Fibroblast of lung (primary cell): ENCODE measurements around the gene UBE2E2. TPM values are rescaled to one million over a fixed set of nuclear protein-coding genes. Genes with fewer than 3 reads are reported as not detected.

Source experiments
- DNase-seq, 2 donors: peaks; one replicate each; pipeline versions ENCODE4 v3.0.0 to v3.0.0-alpha.2; 2010; ENCODE audit warnings: low read depth in 2 of 2
- H2AFZ ChIP-seq: 2 replicates; pipeline ENCODE4 v1.5.1; 2012; ENCODE audit warnings: low read length, control low read depth, inconsistent platforms
- H3K27ac ChIP-seq: 2 replicates; pipeline ENCODE4 v1.5.1; 2011; ENCODE audit warnings: low read length, control low read depth; ENCODE audit not compliant: insufficient read depth
- H3K27me3 ChIP-seq: 2 replicates; pipeline ENCODE4 v1.5.1; 2011; ENCODE audit warnings: mild to moderate bottlenecking, low read length; ENCODE audit not compliant: control insufficient read depth, insufficient read depth
- H3K36me3 ChIP-seq: 2 replicates; pipeline ENCODE4 v1.5.1; 2011; ENCODE audit warnings: low read length; ENCODE audit not compliant: control insufficient read depth, insufficient read depth
- H3K4me1 ChIP-seq: 2 replicates; pipeline ENCODE4 v1.5.1; 2011; ENCODE audit warnings: low read length; ENCODE audit not compliant: control insufficient read depth, insufficient read depth; ENCODE audit errors: extremely low read depth
- H3K4me2 ChIP-seq: 2 replicates; pipeline ENCODE4 v1.5.1; 2011; ENCODE audit warnings: low read length, control low read depth; ENCODE audit not compliant: insufficient read depth; ENCODE audit errors: extremely low read depth
- H3K4me3 ChIP-seq, 4 experiments: fragments of 200-600 bp in 1 of 4; sonication (generic) in 1 of 4; replicated peaks in 1 of 4; 2 replicates each; pipeline ENCODE4 v1.5.1; 2011 to 2016; ENCODE audit warnings: low read length in 4 of 4, low read depth in 3 of 4, mild to moderate bottlenecking in 3 of 4, control low read depth in 2 of 4, inconsistent platforms in 1 of 4, mixed read lengths in 1 of 4; ENCODE audit not compliant: insufficient read depth in 1 of 4; ENCODE audit errors: control extremely low read depth in 1 of 4
- H3K79me2 ChIP-seq: 2 replicates; pipeline ENCODE4 v1.5.1; 2012; ENCODE audit warnings: mild to moderate bottlenecking, low read length, inconsistent platforms; ENCODE audit not compliant: control insufficient read depth, insufficient read depth
- H3K9ac ChIP-seq: 2 replicates; pipeline ENCODE4 v1.5.1; 2011; ENCODE audit warnings: mild to moderate bottlenecking, low read length, control low read depth; ENCODE audit not compliant: insufficient read depth
- H3K9me3 ChIP-seq: 2 replicates; pipeline ENCODE4 v1.5.1; 2012; ENCODE audit warnings: low read depth, low read length; ENCODE audit not compliant: control insufficient read depth, insufficient read depth
- H4K20me1 ChIP-seq: 2 replicates; pipeline ENCODE4 v1.5.1; 2011; ENCODE audit warnings: low read length; ENCODE audit not compliant: control insufficient read depth, insufficient read depth; ENCODE audit errors: extremely low read depth
- EZH2 ChIP-seq: IDR thresholded peaks from 2 replicates; pipeline ENCODE4 v1.5.1; 2012; ENCODE audit warnings: low read length, control low read depth, mild to moderate bottlenecking; ENCODE audit errors: missing control alignments
- polyA plus RNA-seq, 2 donors: library from polyadenylated mRNA; depleted of rRNA in 1 of 2; stranded (reverse) in 1 of 2; unstranded in 1 of 2; fragments of >200 nt; gene quantifications; 2 replicates each; pipeline ENCODE4 v1.2.1, GENCODE V29; 2011 to 2012; ENCODE audit warnings: missing spikeins in 1 of 2
- total RNA-seq: library from RNA; depleted of rRNA; stranded (reverse); fragments of >200 nt; gene quantifications from 2 replicates; pipeline ENCODE4 v1.2.1, GENCODE V29; 2014
- TF ChIP-seq, protein P1 (sequence below), 2 donors: IDR thresholded peaks in 1 of 2; conservative IDR thresholded peaks in 1 of 2; 1 replicate in 1 of 2; 2 replicates in 1 of 2; pipeline ENCODE4 v1.5.1; 2011 to 2012; ENCODE audit warnings: low read length in 2 of 2, control low read depth in 1 of 2, inconsistent platforms in 1 of 2, low read depth in 1 of 2, mild to moderate bottlenecking in 1 of 2

Gene UBE2E2
- total and polyA plus RNA-seq, 2 donors (not counting 1 experiment from before 2014, with no cell fraction given), result 79.8 to 127 TPM

DNA sequence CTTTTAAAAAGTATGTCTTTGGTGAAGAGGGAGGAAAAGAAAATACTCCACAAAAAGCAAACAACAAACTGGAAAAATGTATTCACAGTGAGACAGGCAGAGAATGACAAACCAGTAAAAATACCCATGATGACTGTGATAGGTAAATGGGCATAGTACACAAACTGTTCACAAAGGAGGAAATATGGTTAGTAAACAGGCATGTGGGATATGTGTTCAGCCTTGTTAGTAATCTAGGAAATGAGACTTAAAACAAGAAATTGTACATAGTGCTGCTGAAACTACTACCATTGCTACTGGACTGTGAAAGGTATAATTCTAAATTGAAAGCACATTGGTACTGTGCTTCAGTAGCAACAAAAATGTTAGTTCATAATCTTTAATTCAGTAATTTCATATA lies 50.1 kb downstream of the UBE2E2 start:
- peaks cover 19% of the 10 kb centered on the region for H3K79me2 ChIP-seq
- H3K36me3 ChIP-seq, result no peaks in the 10 kb centered on the region
- no peaks in the 10 kb centered on the region for H3K9me3 ChIP-seq
- no peaks in the 10 kb centered on the region for H3K27me3 ChIP-seq
- no peak overlapping the region for H3K27ac ChIP-seq
- TF ChIP-seq, protein P1, sequence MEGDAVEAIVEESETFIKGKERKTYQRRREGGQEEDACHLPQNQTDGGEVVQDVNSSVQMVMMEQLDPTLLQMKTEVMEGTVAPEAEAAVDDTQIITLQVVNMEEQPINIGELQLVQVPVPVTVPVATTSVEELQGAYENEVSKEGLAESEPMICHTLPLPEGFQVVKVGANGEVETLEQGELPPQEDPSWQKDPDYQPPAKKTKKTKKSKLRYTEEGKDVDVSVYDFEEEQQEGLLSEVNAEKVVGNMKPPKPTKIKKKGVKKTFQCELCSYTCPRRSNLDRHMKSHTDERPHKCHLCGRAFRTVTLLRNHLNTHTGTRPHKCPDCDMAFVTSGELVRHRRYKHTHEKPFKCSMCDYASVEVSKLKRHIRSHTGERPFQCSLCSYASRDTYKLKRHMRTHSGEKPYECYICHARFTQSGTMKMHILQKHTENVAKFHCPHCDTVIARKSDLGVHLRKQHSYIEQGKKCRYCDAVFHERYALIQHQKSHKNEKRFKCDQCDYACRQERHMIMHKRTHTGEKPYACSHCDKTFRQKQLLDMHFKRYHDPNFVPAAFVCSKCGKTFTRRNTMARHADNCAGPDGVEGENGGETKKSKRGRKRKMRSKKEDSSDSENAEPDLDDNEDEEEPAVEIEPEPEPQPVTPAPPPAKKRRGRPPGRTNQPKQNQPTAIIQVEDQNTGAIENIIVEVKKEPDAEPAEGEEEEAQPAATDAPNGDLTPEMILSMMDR (conservative IDR thresholded peaks at IDR 0.05 in 1 of 2, IDR thresholded peaks at IDR 0.05 in 1 of 2; ENCODE audit: low read depth in 1 of 2, low read length in 2 of 2), result no peak
- TF ChIP-seq EZH2, result no peak
- no peak for DNase-seq
- H2AFZ ChIP-seq, result no peak overlapping the region
- H4K20me1 ChIP-seq, result peaks cover 1% of the 10 kb centered on the region
- peaks cover 3% of the 10 kb centered on the region for H3K4me1 ChIP-seq
- no peak overlapping the region for H3K9ac ChIP-seq
- H3K4me3 ChIP-seq, result no peak overlapping the region
- H3K4me2 ChIP-seq, result no peak overlapping the region

- peaks cover 3% of the 10 kb centered on the region for H3K4me1 ChIP-seq
- H3K4me2 ChIP-seq, result no peak overlapping the region
- no peaks in the 10 kb centered on the region for H3K9me3 ChIP-seq
- no peak overlapping the region for H3K27ac ChIP-seq
- no peaks in the 10 kb centered on the region for H3K27me3 ChIP-seq
- no peak overlapping the region for H3K4me3 ChIP-seq
- no peak overlapping the region for H3K9ac ChIP-seq
- H4K20me1 ChIP-seq, result peaks cover 1% of the 10 kb centered on the region
- peaks cover 22% of the 10 kb centered on the region for H3K79me2 ChIP-seq
- TF ChIP-seq EZH2, result no peak
- TF ChIP-seq, protein P1 (conservative IDR thresholded peaks at IDR 0.05 in 1 of 2, IDR thresholded peaks at IDR 0.05 in 1 of 2; ENCODE audit: low read depth in 1 of 2, low read length in 2 of 2), result no peak
- H2AFZ ChIP-seq, result no peak overlapping the region
- H3K36me3 ChIP-seq, result no peaks in the 10 kb centered on the region
- DNase-seq, result no peak
These were observed 51.2 kb downstream of the UBE2E2 start for GRCh38 chr3:23254282-23254681.

- peaks cover 1% of the 10 kb centered on the region for H4K20me1 ChIP-seq
- H3K27me3 ChIP-seq, result no peaks in the 10 kb centered on the region
- H3K4me1 ChIP-seq, result peaks cover 3% of the 10 kb centered on the region
- H3K9me3 ChIP-seq, result no peaks in the 10 kb centered on the region
- no peak overlapping the region for H3K9ac ChIP-seq
- no peak for TF ChIP-seq EZH2
- TF ChIP-seq, protein P1 (conservative IDR thresholded peaks at IDR 0.05 in 1 of 2, IDR thresholded peaks at IDR 0.05 in 1 of 2; ENCODE audit: low read depth in 1 of 2, low read length in 2 of 2), result no peak
- peaks cover 22% of the 10 kb centered on the region for H3K79me2 ChIP-seq
- H3K36me3 ChIP-seq, result no peaks in the 10 kb centered on the region
- no peak overlapping the region for H3K4me3 ChIP-seq
- DNase-seq, result no peak
- H2AFZ ChIP-seq, result no peak overlapping the region
- H3K4me2 ChIP-seq, result no peak overlapping the region
- no peak overlapping the region for H3K27ac ChIP-seq
These were observed 51.7 kb downstream of the UBE2E2 start for GRCh38 chr3:23254835-23255234.
